ENCODE measurements around the gene ATP5IF1. TPM values are rescaled to one million over a fixed set of nuclear protein-coding genes. Genes with fewer than 3 reads are reported as not detected.
A peak's percentile ranks its signal among the peaks of the same experiment; 100 is the strongest.

The ATP5IF1 gene
- total and polyA plus RNA-seq, 3 experiments from 2014 or later, result 135 to 538 (median 139) TPM

GRCh38 chr1:28249013-28249865 lies 13.3 kb downstream of the ATP5IF1 start:
- Mint-ChIP-seq H3K36me3 (peaks cover 0 to 2% (median 0%) of the 10 kb centered on the region in 3 donors), H3K9me3 (no peaks in the 10 kb centered on the region), H3K4me1 (peaks cover 37 to 45% (median 44%) of the 10 kb centered on the region in 3 donors), H3K27me3 (no peaks in the 10 kb centered on the region), H3K27ac (peak overlapping the region; percentile 39 to 99 (median 92)), H3K4me3 (peak overlapping the region; percentile 50 to 86 (median 84))
- Histone ChIP-seq H3K4me3 (ENCODE audit: low read length) (peak overlapping the region; percentile 17), H3K36me3 (ENCODE audit: insufficient read depth, low read length) (no peaks in the 10 kb centered on the region), H3K27me3 (ENCODE audit: insufficient read depth, low read length, poor library complexity, severe bottlenecking) (no peaks in the 10 kb centered on the region), H3K4me1 (ENCODE audit: insufficient read depth, low read length) (peaks cover 46% of the 10 kb centered on the region), H3K9me3 (ENCODE audit: low read length) (no peaks in the 10 kb centered on the region), H3K27ac (ENCODE audit: low read depth, low read length) (peak overlapping the region; percentile 28)
- CTCF ChIA-PET, result interaction anchor here (0.6 to 4.9 kb wide), 45 partner anchors 9 to 633 kb away, joined by 3 to 38 read pairs (median 5); partner anchors contain the start of genes ATP5IF1, DNAJC8, EYA3 and MED18
- POLR2A ChIA-PET, result interaction anchor here (0.8 to 5.5 kb wide), 7 partner anchors 10 to 332 kb away, joined by 3 to 66 read pairs (median 13); partner anchors contain the start of genes ATP5IF1, MED18, RCC1 and SESN2
- DNase-seq, result no peak

DNA sequence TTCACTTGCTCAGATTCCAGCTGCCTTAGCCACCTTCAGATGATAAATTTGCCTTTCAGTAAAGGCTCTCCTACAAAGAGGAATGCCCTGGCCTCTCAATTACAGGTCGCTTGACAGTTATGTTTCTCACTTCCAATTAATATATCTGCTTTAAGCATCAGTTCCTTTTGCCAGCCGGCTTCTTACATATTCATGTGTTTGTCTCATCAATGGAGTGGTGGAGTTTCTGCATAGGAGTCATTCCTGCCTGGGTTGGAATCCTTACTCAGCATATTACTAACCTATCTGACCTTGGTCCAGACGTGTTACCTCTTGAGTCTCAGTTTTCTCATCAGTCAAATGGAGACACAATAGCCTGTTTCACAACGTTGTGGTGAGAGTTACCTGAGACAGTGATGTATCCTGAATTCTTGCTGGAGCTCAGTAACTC lies 14.0 kb downstream of the ATP5IF1 start:
- Mint-ChIP-seq H3K36me3 (peaks cover 0 to 2% (median 0%) of the 10 kb centered on the region in 3 donors), H3K27me3 (no peaks in the 10 kb centered on the region), H3K4me3 (no peak overlapping the region), H3K4me1 (peaks cover 30 to 39% (median 38%) of the 10 kb centered on the region in 3 donors), H3K9me3 (no peaks in the 10 kb centered on the region), H3K27ac (peak overlapping the region in 2 of 8 donors; percentile 37 to 99)
- Histone ChIP-seq H3K27me3 (ENCODE audit: insufficient read depth, low read length, poor library complexity, severe bottlenecking) (no peaks in the 10 kb centered on the region), H3K4me3 (ENCODE audit: low read length) (no peak overlapping the region), H3K4me1 (ENCODE audit: insufficient read depth, low read length) (peaks cover 39% of the 10 kb centered on the region), H3K36me3 (ENCODE audit: insufficient read depth, low read length) (no peaks in the 10 kb centered on the region), H3K27ac (ENCODE audit: low read depth, low read length) (peak overlapping the region; percentile 28), H3K9me3 (ENCODE audit: low read length) (no peaks in the 10 kb centered on the region)
- ChIA-PET CTCF (interaction anchor here (1.1 to 3.0 kb wide), 11 partner anchors 8 to 628 kb away, joined by 3 to 37 read pairs (median 4); partner anchors contain the start of genes DNAJC8, EYA3 and SESN2), POLR2A (interaction anchor here (0.5 to 3.5 kb wide), 4 partner anchors 9 to 394 kb away, joined by 3 to 23 read pairs (median 13); partner anchors contain the start of genes MED18, RCC1 and SESN2)
- no peak for DNase-seq

DNA sequence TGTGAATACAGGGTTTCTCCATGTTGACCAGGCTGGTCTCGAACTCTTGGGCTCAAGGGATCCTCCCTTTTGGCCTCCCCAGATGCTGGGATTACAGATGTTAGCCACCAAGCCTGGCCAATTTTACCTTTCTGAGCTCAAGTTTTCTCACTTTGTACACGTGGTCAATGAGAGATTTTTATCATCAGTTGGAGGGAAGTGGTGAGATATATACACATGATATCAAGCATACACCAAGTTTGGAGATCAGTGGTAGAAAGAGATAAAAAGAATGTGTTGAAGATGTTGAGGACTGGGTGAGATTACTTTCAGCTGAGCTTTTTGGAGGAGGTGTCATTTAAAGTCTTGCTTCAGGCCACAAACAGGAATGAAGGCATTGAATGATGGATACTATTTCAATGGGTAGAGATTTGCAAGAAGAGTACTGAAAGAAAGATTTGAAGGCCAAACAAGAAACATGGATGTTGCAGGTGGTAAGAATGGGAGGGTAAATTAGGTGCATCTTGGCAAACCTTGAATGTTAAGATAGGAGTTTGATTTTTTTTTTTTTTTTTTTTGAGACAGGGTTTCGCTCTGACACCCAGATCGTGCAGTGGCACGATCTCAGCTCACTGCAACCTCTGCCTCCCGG lies 20.4 kb downstream of the ATP5IF1 start:
- H3K27me3 Mint-ChIP-seq, result peaks cover 0 to 1% of the 10 kb centered on the region in 2 donors
- peaks cover 0 to 1% (median 0%) of the 10 kb centered on the region in 3 donors for H3K36me3 Mint-ChIP-seq
- H3K27ac ChIP-seq (ENCODE audit: low read depth, low read length), result no peak overlapping the region
- peak overlapping the region; percentile 2 to 97 (median 76) for H3K27ac Mint-ChIP-seq
- H3K36me3 ChIP-seq (ENCODE audit: insufficient read depth, low read length), result no peaks in the 10 kb centered on the region
- H3K4me1 Mint-ChIP-seq, result peaks cover 37 to 48% (median 47%) of the 10 kb centered on the region in 3 donors
- peak overlapping the region; percentile 45 for H3K4me3 ChIP-seq (ENCODE audit: low read length)
- CTCF ChIA-PET, result interaction anchor here (0.8 to 4.5 kb wide), 4 partner anchors 8 to 154 kb away, joined by 3 to 37 read pairs (median 8); partner anchors contain the start of gene MED18
- POLR2A ChIA-PET, result interaction anchor here (0.6 to 1.2 kb wide), 5 partner anchors 9 to 296 kb away, joined by 3 to 9 read pairs (median 7); partner anchors contain the start of genes ATP5IF1 and MED18
- H3K27me3 ChIP-seq (ENCODE audit: insufficient read depth, low read length, poor library complexity, severe bottlenecking), result no peaks in the 10 kb centered on the region
- no peaks in the 10 kb centered on the region for H3K9me3 ChIP-seq (ENCODE audit: low read length)
- H3K9me3 Mint-ChIP-seq, result no peaks in the 10 kb centered on the region
- peaks cover 47% of the 10 kb centered on the region for H3K4me1 ChIP-seq (ENCODE audit: insufficient read depth, low read length)
- H3K4me3 Mint-ChIP-seq, result peak overlapping the region; percentile 24 to 83 (median 75)
- peak in 3 of 5 donors; percentile 15 to 76 (median 37) for DNase-seq

DNA sequence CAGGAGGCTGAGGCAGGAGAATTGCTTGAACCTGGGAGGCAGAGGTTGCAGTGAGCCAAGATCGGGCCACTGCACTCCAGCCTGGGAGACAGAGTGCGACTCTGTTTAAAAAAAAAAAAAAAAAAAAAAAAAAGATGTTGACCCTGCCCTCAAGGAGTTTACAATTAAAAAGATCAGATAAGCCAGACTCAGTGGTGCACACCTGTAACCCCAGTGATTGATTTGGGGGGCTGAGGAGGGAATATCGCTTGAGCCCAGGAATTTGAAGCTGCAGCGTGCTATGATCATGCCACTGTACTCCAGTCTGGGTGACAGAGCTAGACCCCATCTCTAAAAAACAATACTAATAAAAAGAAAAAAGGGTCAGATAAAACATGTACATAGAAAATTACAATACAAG lies 21.8 kb downstream of the ATP5IF1 start:
- H3K4me3 ChIP-seq (ENCODE audit: low read length), result no peak overlapping the region
- Mint-ChIP-seq H3K27ac (peak overlapping the region in 3 of 8 donors; percentile 38 to 85 (median 54)), H3K4me1 (peaks cover 40 to 52% (median 49%) of the 10 kb centered on the region in 3 donors), H3K27me3 (peaks cover 0 to 1% of the 10 kb centered on the region in 2 donors), H3K4me3 (peak overlapping the region in 5 of 7 donors; percentile 65 to 87 (median 78)), H3K9me3 (no peaks in the 10 kb centered on the region), H3K36me3 (peaks cover 0 to 1% (median 0%) of the 10 kb centered on the region in 3 donors)
- ChIA-PET CTCF (interaction anchor here (4.5 kb wide), 1 partner anchor 9 kb away, joined by 37 read pairs; no protein-coding TSS in a partner anchor), POLR2A (interaction anchor here (1.1 to 2.7 kb wide), 2 partner anchors 9 to 248 kb away, joined by 3 to 23 read pairs; no protein-coding TSS in a partner anchor)
- no peaks in the 10 kb centered on the region for H3K9me3 ChIP-seq (ENCODE audit: low read length)
- peaks cover 50% of the 10 kb centered on the region for H3K4me1 ChIP-seq (ENCODE audit: insufficient read depth, low read length)
- H3K27me3 ChIP-seq (ENCODE audit: insufficient read depth, low read length, poor library complexity, severe bottlenecking), result no peaks in the 10 kb centered on the region
- no peak overlapping the region for H3K27ac ChIP-seq (ENCODE audit: low read depth, low read length)
- no peaks in the 10 kb centered on the region for H3K36me3 ChIP-seq (ENCODE audit: insufficient read depth, low read length)
- DNase-seq, result no peak

GRCh38 chr1:28258628-28259251 lies 22.8 kb downstream of the ATP5IF1 start:
- ChIA-PET POLR2A (interaction anchor here (0.6 to 2.7 kb wide), 9 partner anchors 10 to 855 kb away, joined by 3 to 23 read pairs (median 5); partner anchors contain the start of gene MED18), CTCF (interaction anchor here (4.5 kb wide), 1 partner anchor 10 kb away, joined by 37 read pairs; no protein-coding TSS in a partner anchor)
- peaks cover 0 to 1% of the 10 kb centered on the region in 2 donors for H3K27me3 Mint-ChIP-seq
- no peaks in the 10 kb centered on the region for H3K9me3 Mint-ChIP-seq
- no peaks in the 10 kb centered on the region for H3K9me3 ChIP-seq (ENCODE audit: low read length)
- peak overlapping the region; percentile 78 to 88 (median 84) for H3K4me3 Mint-ChIP-seq
- H3K4me3 ChIP-seq (ENCODE audit: low read length), result peak overlapping the region; percentile 26
- peak overlapping the region; percentile 6 to 85 (median 64) for H3K27ac Mint-ChIP-seq
- H3K27me3 ChIP-seq (ENCODE audit: insufficient read depth, low read length, poor library complexity, severe bottlenecking), result no peaks in the 10 kb centered on the region
- peaks cover 0 to 1% (median 0%) of the 10 kb centered on the region in 3 donors for H3K36me3 Mint-ChIP-seq
- peaks cover 50% of the 10 kb centered on the region for H3K4me1 ChIP-seq (ENCODE audit: insufficient read depth, low read length)
- peak overlapping the region; percentile 58 for H3K27ac ChIP-seq (ENCODE audit: low read depth, low read length)
- H3K4me1 Mint-ChIP-seq, result peaks cover 44 to 56% (median 56%) of the 10 kb centered on the region in 3 donors
- no peak for DNase-seq
- H3K36me3 ChIP-seq (ENCODE audit: insufficient read depth, low read length), result no peaks in the 10 kb centered on the region

DNA sequence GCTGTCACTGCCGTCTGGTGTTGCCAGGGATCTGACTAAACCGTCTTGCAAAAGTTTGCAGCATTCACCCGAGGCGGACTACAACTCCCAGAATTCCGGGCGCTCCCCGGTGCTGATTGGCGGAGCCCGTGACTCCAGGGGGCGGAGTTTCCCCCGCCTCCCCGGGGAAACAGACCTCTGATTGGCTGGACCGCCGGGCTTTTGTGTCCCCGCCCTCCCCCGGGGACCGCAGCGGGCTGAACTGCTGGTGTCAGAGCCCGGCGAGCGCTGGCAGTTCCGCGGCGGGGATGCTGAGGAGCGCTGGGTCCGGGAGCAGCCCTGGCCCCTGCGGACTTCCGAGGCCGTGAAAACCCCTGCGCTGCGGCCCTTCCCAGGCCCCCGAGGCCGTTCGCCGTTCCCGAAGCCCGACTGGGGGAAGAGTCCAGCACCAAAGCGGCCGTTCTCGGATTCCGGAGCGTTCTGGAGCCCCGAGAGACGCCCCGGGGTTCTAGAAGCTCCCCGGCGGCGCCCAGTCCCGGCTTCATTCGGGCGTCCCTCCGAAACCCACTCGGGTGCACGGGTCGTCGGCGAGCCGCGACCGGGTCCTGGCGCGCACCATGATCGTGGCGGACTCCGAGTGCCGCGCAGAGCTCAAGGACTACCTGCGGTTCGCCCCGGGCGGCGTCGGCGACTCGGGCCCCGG lies 23.5 kb downstream of the ATP5IF1 start, which contains the start of gene SESN2:
Gene SESN2, plus strand, starts transcription at position 267 of the 682 bp plus-strand sequence. Its CDS starts 330 bp downstream, at position 597.
- Mint-ChIP-seq H3K4me3 (peak within 1 kb of the TSS; percentile 80 to 88 (median 84)), H3K9me3 (no peaks in the 10 kb centered on the region), H3K4me1 (peaks cover 44 to 56% (median 56%) of the 10 kb centered on the region in 3 donors), H3K27ac (peak within 1 kb of the TSS; percentile 19 to 85 (median 72)), H3K36me3 (peaks cover 0 to 1% (median 0%) of the 10 kb centered on the region in 3 donors), H3K27me3 (peaks cover 0 to 1% of the 10 kb centered on the region in 2 donors)
- DNase-seq, result peak; percentile 98 to 99 (median 99)
- Histone ChIP-seq H3K4me1 (ENCODE audit: insufficient read depth, low read length) (peaks cover 50% of the 10 kb centered on the region), H3K36me3 (ENCODE audit: insufficient read depth, low read length) (no peaks in the 10 kb centered on the region), H3K27ac (ENCODE audit: low read depth, low read length) (peak within 1 kb of the TSS; percentile 81), H3K9me3 (ENCODE audit: low read length) (no peaks in the 10 kb centered on the region), H3K27me3 (ENCODE audit: insufficient read depth, low read length, poor library complexity, severe bottlenecking) (no peaks in the 10 kb centered on the region), H3K4me3 (ENCODE audit: low read length) (peak within 1 kb of the TSS; percentile 84)
- ChIA-PET CTCF (interaction anchor here (4.5 kb wide), 1 partner anchor 11 kb away, joined by 37 read pairs; no protein-coding TSS in a partner anchor), POLR2A (interaction anchor here (0.6 to 2.7 kb wide), 5 partner anchors 11 to 696 kb away, joined by 3 to 23 read pairs (median 6); partner anchors contain the start of gene MED18)

Measured in CD8-positive, alpha-beta memory T cell (primary cell).